CD14-positive monocyte (primary cell): Measurements from ENCODE around the gene HCAR2. TPM values are rescaled to one million over a fixed set of nuclear protein-coding genes. Genes with fewer than 3 reads are reported as not detected.
A peak's percentile ranks its signal among the peaks of the same experiment; 100 is the strongest.

Experiments
- DNase-seq, 3 donors: peaks; one replicate each; pipeline ENCODE4 v3.0.0-alpha.2; 2011 to 2022
- H2AFZ ChIP-seq: 2 replicates; pipeline ENCODE4 v1.6.0; 2012; ENCODE audit warnings: mild to moderate bottlenecking, low read depth, low read length, inconsistent platforms; ENCODE audit not compliant: insufficient read depth, poor library complexity, severe bottlenecking
- H3K27ac ChIP-seq, 2 donors: 1 replicate in 1 of 2; 2 replicates in 1 of 2; pipeline ENCODE4 v1.5.1; 2012 to 2013; ENCODE audit warnings: low read length in 2 of 2, control low read depth in 1 of 2, inconsistent platforms in 1 of 2, low read depth in 1 of 2, mild to moderate bottlenecking in 1 of 2
- H3K27me3 ChIP-seq, 2 donors: one replicate each; pipeline versions ENCODE4 v1.6.0 to v1.6.1; 2011 to 2013; ENCODE audit warnings: low read length in 2 of 2; ENCODE audit not compliant: control insufficient read depth in 2 of 2, insufficient read depth in 2 of 2
- H3K36me3 ChIP-seq, 2 donors: replicated peaks in 1 of 2; 1 replicate in 1 of 2; 2 replicates in 1 of 2; pipeline versions ENCODE4 v1.5.1 to v1.6.1; 2012 to 2013; ENCODE audit warnings: low read length in 2 of 2, control low read depth in 1 of 2, inconsistent platforms in 1 of 2, mild to moderate bottlenecking in 1 of 2; ENCODE audit not compliant: insufficient read depth in 2 of 2, control insufficient read depth in 1 of 2
- H3K4me1 ChIP-seq, 2 donors: 1 replicate in 1 of 2; 2 replicates in 1 of 2; pipeline versions ENCODE4 v1.5.1 to v1.6.1; 2012 to 2013; ENCODE audit warnings: low read length in 2 of 2, control low read depth in 1 of 2, inconsistent platforms in 1 of 2, mild to moderate bottlenecking in 1 of 2, moderate library complexity in 1 of 2; ENCODE audit not compliant: insufficient read depth in 2 of 2, control insufficient read depth in 1 of 2
- H3K4me2 ChIP-seq: replicated peaks from 2 replicates; pipeline ENCODE3; 2012; ENCODE audit warnings: low read length, moderate library complexity, mild to moderate bottlenecking; ENCODE audit not compliant: poor library complexity, severe bottlenecking; ENCODE audit errors: extremely low read depth
- H3K4me3 ChIP-seq, 3 experiments: fragments of 200-600 bp in 1 of 3; sonication (generic) in 1 of 3; replicated peaks in 1 of 3; 1 replicate in 2 of 3; 2 replicates in 1 of 3; pipeline ENCODE4 v1.5.1; 2011 to 2013; ENCODE audit warnings: low read length in 3 of 3, mild to moderate bottlenecking in 3 of 3, control low read depth in 2 of 3, low read depth in 2 of 3, inconsistent platforms in 1 of 3, moderate library complexity in 1 of 3
- H3K79me2 ChIP-seq: 2 replicates; pipeline ENCODE4 v1.6.0; 2012; ENCODE audit warnings: mild to moderate bottlenecking, control low read depth, inconsistent platforms, low read length, moderate library complexity; ENCODE audit not compliant: insufficient read depth
- H3K9ac ChIP-seq: 2 replicates; pipeline ENCODE4 v1.6.0; 2017; ENCODE audit warnings: low read length, mild to moderate bottlenecking; ENCODE audit not compliant: insufficient read depth, poor library complexity, severe bottlenecking
- H3K9me3 ChIP-seq, 2 donors: replicated peaks in 1 of 2; 1 replicate in 1 of 2; 2 replicates in 1 of 2; pipeline versions ENCODE4 v1.5.1 to v1.6.1; 2012 to 2013; ENCODE audit warnings: low read length in 2 of 2, control low read depth in 1 of 2; ENCODE audit not compliant: control insufficient read depth in 1 of 2, insufficient read depth in 1 of 2
- H4K20me1 ChIP-seq: 2 replicates; pipeline ENCODE4 v1.6.0; 2012; ENCODE audit warnings: mild to moderate bottlenecking, low read length, control low read depth, moderate library complexity; ENCODE audit not compliant: insufficient read depth
- H3K27ac Mint-ChIP-seq, 7 donors: one replicate each; pipeline ENCODE4 v1.8.0; 2020; ENCODE audit warnings: mild to moderate bottlenecking in 7 of 7, mixed read lengths in 7 of 7, moderate library complexity in 6 of 7, inconsistent platforms in 2 of 7
- H3K27me3 Mint-ChIP-seq, 3 donors: one replicate each; pipeline ENCODE4 v1.8.0; 2021 to 2022; ENCODE audit warnings: low read depth in 3 of 3, mild to moderate bottlenecking in 3 of 3, mixed read lengths in 3 of 3, moderate library complexity in 3 of 3, inconsistent platforms in 1 of 3
- H3K36me3 Mint-ChIP-seq, 2 donors: one replicate each; pipeline ENCODE4 v1.8.0; 2020; ENCODE audit warnings: mixed read lengths in 2 of 2, inconsistent platforms in 1 of 2, mild to moderate bottlenecking in 1 of 2
- H3K4me1 Mint-ChIP-seq: one replicate; pipeline ENCODE4 v1.8.0; 2020; ENCODE audit warnings: mild to moderate bottlenecking, mixed read lengths
- H3K4me3 Mint-ChIP-seq, 2 donors: one replicate each; pipeline ENCODE4 v1.8.0; 2020; ENCODE audit warnings: mild to moderate bottlenecking in 2 of 2, mixed read lengths in 2 of 2, moderate library complexity in 1 of 2
- H3K9me3 Mint-ChIP-seq, 7 donors: one replicate each; pipeline ENCODE4 v1.8.0; 2020 to 2022; ENCODE audit warnings: mixed read lengths in 7 of 7, mild to moderate bottlenecking in 6 of 7, moderate library complexity in 6 of 7, inconsistent platforms in 2 of 7
- WGBS: methylation state at CpG from one replicate; pipeline ENCODE4 v1.1.5; 2013; ENCODE audit warnings: missing lambda C conversion rate; ENCODE audit not compliant: insufficient coverage; 5-methylcytosine and 5-hydroxymethylcytosine counted together
- intact Hi-C, 2 donors: fragments of 100-400 bp; cut with micrococcal nuclease; formaldehyde crosslinking; loops; one replicate each; pipeline versions ENCODE4 v1.15.0 to v1.15.1; 2023
- polyA plus RNA-seq, 3 donors: library from polyadenylated mRNA; depleted of rRNA in 1 of 3; unstranded in 2 of 3; stranded (reverse) in 1 of 3; fragments of 300-500 nt in 2 of 3; fragments of >200 nt in 1 of 3; fragmentation: Illumina TruSeq in 2 of 3; gene quantifications; 1 replicate in 2 of 3; 2 replicates in 1 of 3; pipeline ENCODE4 v1.2.3, GENCODE V29; 2012 to 2021
- TF ChIP-seq, protein P1 (sequence below): fragments of 200-600 bp; IDR thresholded peaks from one replicate; pipeline ENCODE4 v1.8.0; 2022; ENCODE audit warnings: antibody characterized with exemption, mild to moderate bottlenecking

HCAR2 gene
- polyA plus RNA-seq, 3 donors = 8.1 to 31.2 (median 13.0) TPM

DNA sequence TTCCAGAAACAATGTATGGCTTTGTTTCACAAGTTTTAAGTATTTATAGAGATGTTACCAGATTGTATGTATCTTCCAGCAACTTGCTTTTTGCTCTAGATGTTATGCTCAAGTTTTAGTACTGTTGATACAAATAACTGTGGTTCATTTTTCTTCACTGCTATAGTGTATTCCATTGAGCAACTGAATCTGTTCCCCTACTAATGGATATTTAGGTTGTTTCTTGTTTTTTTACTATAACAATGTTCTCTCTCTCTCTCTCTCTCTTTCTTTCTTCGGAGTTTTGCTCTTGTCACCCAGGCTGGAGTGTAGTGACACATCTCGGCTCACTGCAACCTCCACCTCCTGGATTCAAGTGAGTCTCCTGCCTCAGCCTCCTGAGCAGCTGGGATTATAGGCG lies 16.6 kb downstream of the HCAR2 start:
- Histone ChIP-seq H3K27me3 (peaks cover 0 to 2% of the 10 kb centered on the region in 2 donors), H3K4me1 (peaks cover 12 to 14% of the 10 kb centered on the region in 2 donors), H3K9ac (no peak overlapping the region), H3K36me3 (no peaks in the 10 kb centered on the region), H4K20me1 (no peaks in the 10 kb centered on the region), H2AFZ (no peak overlapping the region), H3K4me3 (no peak overlapping the region), H3K27ac (no peak overlapping the region), H3K4me2 (no peak overlapping the region), H3K79me2 (no peaks in the 10 kb centered on the region), H3K9me3 (no peaks in the 10 kb centered on the region)
- TF ChIP-seq, protein P1, sequence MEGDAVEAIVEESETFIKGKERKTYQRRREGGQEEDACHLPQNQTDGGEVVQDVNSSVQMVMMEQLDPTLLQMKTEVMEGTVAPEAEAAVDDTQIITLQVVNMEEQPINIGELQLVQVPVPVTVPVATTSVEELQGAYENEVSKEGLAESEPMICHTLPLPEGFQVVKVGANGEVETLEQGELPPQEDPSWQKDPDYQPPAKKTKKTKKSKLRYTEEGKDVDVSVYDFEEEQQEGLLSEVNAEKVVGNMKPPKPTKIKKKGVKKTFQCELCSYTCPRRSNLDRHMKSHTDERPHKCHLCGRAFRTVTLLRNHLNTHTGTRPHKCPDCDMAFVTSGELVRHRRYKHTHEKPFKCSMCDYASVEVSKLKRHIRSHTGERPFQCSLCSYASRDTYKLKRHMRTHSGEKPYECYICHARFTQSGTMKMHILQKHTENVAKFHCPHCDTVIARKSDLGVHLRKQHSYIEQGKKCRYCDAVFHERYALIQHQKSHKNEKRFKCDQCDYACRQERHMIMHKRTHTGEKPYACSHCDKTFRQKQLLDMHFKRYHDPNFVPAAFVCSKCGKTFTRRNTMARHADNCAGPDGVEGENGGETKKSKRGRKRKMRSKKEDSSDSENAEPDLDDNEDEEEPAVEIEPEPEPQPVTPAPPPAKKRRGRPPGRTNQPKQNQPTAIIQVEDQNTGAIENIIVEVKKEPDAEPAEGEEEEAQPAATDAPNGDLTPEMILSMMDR = no peak
- no peak for DNase-seq
- intact Hi-C loops = loop anchor here in 1 of 2 donors (10.0 kb wide), 2 partner anchors 48 to 52 kb away; partner anchors contain the start of gene HCAR1
- Mint-ChIP-seq H3K36me3 (no peaks in the 10 kb centered on the region), H3K4me1 (peaks cover 20% of the 10 kb centered on the region), H3K9me3 (no peaks in the 10 kb centered on the region), H3K27ac (no peak overlapping the region), H3K4me3 (peak overlapping the region in 1 of 2 donors; percentile 29), H3K27me3 (peaks cover 0 to 13% (median 5%) of the 10 kb centered on the region in 3 donors)
- no CpG with 5 or more reads among the region's 3 CpGs for WGBS

- Histone ChIP-seq H3K27me3 (peaks cover 0 to 2% of the 10 kb centered on the region in 2 donors), H3K36me3 (no peaks in the 10 kb centered on the region), H2AFZ (no peak overlapping the region), H3K4me2 (no peak overlapping the region), H3K9ac (no peak overlapping the region), H4K20me1 (no peaks in the 10 kb centered on the region), H3K4me3 (no peak overlapping the region), H3K27ac (no peak overlapping the region), H3K9me3 (no peaks in the 10 kb centered on the region), H3K79me2 (no peaks in the 10 kb centered on the region), H3K4me1 (peaks cover 33 to 36% of the 10 kb centered on the region in 2 donors)
- TF ChIP-seq, protein P1 = no peak
- 93% methylated on average over 4 of the region's 5 CpGs for WGBS
- DNase-seq = no peak
- Mint-ChIP-seq H3K4me1 (peaks cover 32% of the 10 kb centered on the region), H3K4me3 (no peak overlapping the region), H3K27ac (peak overlapping the region in 1 of 7 donors; percentile 0), H3K9me3 (peaks cover 0 to 3% (median 0%) of the 10 kb centered on the region in 7 donors), H3K27me3 (peaks cover 0 to 16% (median 8%) of the 10 kb centered on the region in 3 donors), H3K36me3 (no peaks in the 10 kb centered on the region)
- intact Hi-C loops = loop anchor here (5.0 to 10.0 kb wide), 3 partner anchors 42 to 50 kb away; partner anchors contain the start of gene HCAR1 (in 1 of the 2)
These were observed 18.8 kb downstream of the HCAR2 start for GRCh38 chr12:122684297-122684813.
